HepG2 (cell line): ENCODE data around the gene KCNAB2. TPM values are rescaled to one million over a fixed set of nuclear protein-coding genes. Genes with fewer than 3 reads are reported as not detected.

Experiments used
- ATAC-seq: fragments of 200-7000 bp; cut with Tn5 transposase; 3 replicates; pipeline ENCODE4 v1.9.1; 2020; ENCODE audit warnings: mild to moderate bottlenecking, moderate library complexity
- BruUV-seq: library from RNA; stranded (reverse); fragments of 400-500 nt; replicated peaks from 2 replicates; lab custom pipeline; 2021; lab: Mats Ljungman, UMichigan
- CTCF ChIA-PET: fragments of 300-600 bp; formaldehyde crosslinking; extraction: SDS; loops from one replicate; lab custom pipeline; 2021; ENCODE audit warnings: low total read pairs, inconsistent platforms, low intra/inter-chr PET ratio; lab: Yijun Ruan, JAX
- POLR2A ChIA-PET: fragments of 350-600 bp; sonication (Branson Sonifier 250); formaldehyde crosslinking; loops from one replicate; lab custom pipeline; 2020; ENCODE audit warnings: antibody characterized with exemption, inconsistent platforms; lab: Yijun Ruan, JAX
- DNase-seq: peaks from one replicate; pipeline ENCODE4 v3.0.0-alpha.2; 2015; ENCODE audit warnings: low spot score
- FAIRE-seq: peaks from 3 replicates; lab custom pipeline; 2011; peaks lifted over from hg19 to GRCh38; lab: Jason Lieb, UNC
- H2AFZ ChIP-seq: one replicate; pipeline ENCODE4 v1.6.1; 2011; ENCODE audit warnings: low read length, inconsistent platforms
- H3K27ac ChIP-seq: fragments of 300-600 bp; 3 replicates; pipeline ENCODE4 v1.8.0; 2011; ENCODE audit warnings: mixed run types, mild to moderate bottlenecking, mixed read lengths, low read length, inconsistent platforms; ENCODE audit not compliant: insufficient read depth; ENCODE audit errors: extremely low read length
- H3K27me3 ChIP-seq, 2 experiments: fragments of 200-600 bp in 1 of 2; 2 replicates in 1 of 2; 3 replicates in 1 of 2; pipeline versions ENCODE4 v1.6.0 to v1.8.0; 2011; ENCODE audit warnings: low read length in 2 of 2, mild to moderate bottlenecking in 2 of 2, moderate library complexity in 2 of 2, inconsistent platforms in 1 of 2; ENCODE audit not compliant: insufficient read depth in 2 of 2, control insufficient read depth in 1 of 2
- H3K36me3 ChIP-seq, 2 experiments: fragments of 200-600 bp in 1 of 2; replicated peaks in 1 of 2; 2 replicates in 1 of 2; 3 replicates in 1 of 2; pipeline versions ENCODE4 v1.5.1 to v1.8.0; 2011; ENCODE audit warnings: low read length in 2 of 2, inconsistent platforms in 1 of 2; ENCODE audit not compliant: insufficient read depth in 2 of 2, control insufficient read depth in 1 of 2
- H3K4me1 ChIP-seq: 2 replicates; pipeline ENCODE4 v1.5.1; 2012; ENCODE audit warnings: low read length, inconsistent platforms; ENCODE audit not compliant: insufficient read depth
- H3K4me2 ChIP-seq: 2 replicates; pipeline ENCODE4 v1.6.0; 2011; ENCODE audit warnings: low read depth, low read length, inconsistent platforms
- H3K4me3 ChIP-seq, 3 experiments: fragments of 200-600 bp in 1 of 3; sonication (generic), shearing (Covaris generic) in 1 of 3; replicated peaks in 1 of 3; 2 replicates each; pipeline ENCODE4 v1.5.1; 2011 to 2016; ENCODE audit warnings: low read length in 3 of 3, inconsistent platforms in 2 of 3, low read depth in 2 of 3, mild to moderate bottlenecking in 2 of 3, control low read depth in 1 of 3, mixed read lengths in 1 of 3; ENCODE audit not compliant: insufficient read depth in 1 of 3
- H3K79me2 ChIP-seq: one replicate; pipeline ENCODE4 v1.6.1; 2011; ENCODE audit warnings: low read length, inconsistent platforms; ENCODE audit not compliant: insufficient read depth
- H3K9ac ChIP-seq: 2 replicates; pipeline ENCODE4 v1.6.0; 2011; ENCODE audit warnings: mild to moderate bottlenecking, low read depth, low read length, inconsistent platforms; ENCODE audit not compliant: insufficient read depth
- H3K9me3 ChIP-seq: 2 replicates; pipeline ENCODE4 v1.5.1; 2012; ENCODE audit warnings: mild to moderate bottlenecking, low read length
- H4K20me1 ChIP-seq: 2 replicates; pipeline ENCODE4 v1.6.0; 2011; ENCODE audit warnings: inconsistent platforms, mild to moderate bottlenecking, low read length, moderate library complexity; ENCODE audit not compliant: insufficient read depth
- CCAR2 ChIP-seq: fragments of 200-400 bp; formaldehyde crosslinking; optimal IDR thresholded peaks from 2 replicates; pipeline ENCODE3; 2018; ENCODE audit warnings: low read depth, mild to moderate bottlenecking, low read length, moderate library complexity
- HDAC1 ChIP-seq: sonication (generic); formaldehyde crosslinking; IDR thresholded peaks from 2 replicates; pipeline ENCODE4 v1.5.1; 2020; ENCODE audit warnings: mild to moderate bottlenecking, missing genetic modification reagents
- MAFG ChIP-seq: sonication (generic); formaldehyde crosslinking; IDR thresholded peaks from 2 replicates; pipeline ENCODE4 v1.5.1; 2020; ENCODE audit warnings: mild to moderate bottlenecking, missing genetic modification reagents
- NR2F1 ChIP-seq, 2 experiments: fragments of 450-650 bp in 1 of 2; formaldehyde crosslinking in 1 of 2; IDR thresholded peaks; 2 replicates each; pipeline versions ENCODE4 v1.5.0 to v1.6.1; 2016 to 2020; ENCODE audit warnings: mild to moderate bottlenecking in 1 of 2, missing compliant biosample characterization in 1 of 2, missing genetic modification reagents in 1 of 2, moderate library complexity in 1 of 2
- PAF1 ChIP-seq: IDR thresholded peaks from 2 replicates; pipeline ENCODE4 v1.6.1; 2016; ENCODE audit warnings: missing genetic modification reagents, missing compliant biosample characterization
- ZBTB21 ChIP-seq: sonication (generic); formaldehyde crosslinking; IDR thresholded peaks from 2 replicates; pipeline ENCODE4 v1.4.0; 2020; ENCODE audit warnings: missing genetic modification reagents
- ZNF3 ChIP-seq: IDR thresholded peaks from 2 replicates; pipeline ENCODE4 v1.7.0; 2017; ENCODE audit warnings: inconsistent platforms
- ZNF775 ChIP-seq: sonication (generic); formaldehyde crosslinking; IDR thresholded peaks from 2 replicates; pipeline ENCODE4 v1.4.0; 2020; ENCODE audit warnings: missing genetic modification reagents, mild to moderate bottlenecking, moderate library complexity, borderline replicate concordance
- ZSCAN22 ChIP-seq: sonication (generic); formaldehyde crosslinking; IDR thresholded peaks from 2 replicates; pipeline ENCODE4 v1.4.0; 2020; ENCODE audit warnings: mild to moderate bottlenecking, missing genetic modification reagents
- WGBS: methylation state at CpG from one replicate; pipeline ENCODE4 v1.1.6; 2017; ENCODE audit warnings: low lambda C conversion rate; 5-methylcytosine and 5-hydroxymethylcytosine counted together
- in situ Hi-C: cut with HindIII; loops from 2 replicates; pipeline ENCODE4 v1.10.0; 2017; ENCODE audit warnings: low pct_unique_long_range_greater_than_20kb; ENCODE audit not compliant: extremely low pct_ligation_motif_present
- intact Hi-C: fragments of 100-400 bp; cut with micrococcal nuclease; formaldehyde crosslinking; loops from one replicate; pipeline ENCODE4 v1.10.0; 2022; ENCODE audit not compliant: unreplicated experiment
- polyA plus RNA-seq, 8 experiments: library from polyadenylated mRNA; depleted of rRNA in 3 of 8; stranded (reverse) in 7 of 8; unstranded in 1 of 8; fragments of >200 nt; fragmentation: Illumina TruSeq in 4 of 8; extraction: Trizol in 4 of 8; gene quantifications; 2 replicates each; pipeline versions ENCODE4 v1.2.1 to v1.2.3, GENCODE V29; 2011 to 2016; ENCODE audit warnings: low read depth in 4 of 8, missing spikeins in 1 of 8, mixed read lengths in 1 of 8; ENCODE audit not compliant: insufficient read depth in 1 of 8
- total RNA-seq, 5 experiments: library from RNA; depleted of rRNA; stranded (reverse); fragments of >200 nt; fragmentation: Illumina TruSeq; extraction: Trizol; gene quantifications; 2 replicates each; pipeline ENCODE4 v1.2.3, GENCODE V29; 2016; ENCODE audit warnings: low read depth in 1 of 5
- TF ChIP-seq, protein P1 (sequence below): sonication (generic); formaldehyde crosslinking; IDR thresholded peaks from 2 replicates; pipeline ENCODE4 v1.4.0; 2020; ENCODE audit warnings: mild to moderate bottlenecking, missing genetic modification reagents
- TF ChIP-seq, protein P2 (sequence below): sonication (generic); formaldehyde crosslinking; IDR thresholded peaks from 2 replicates; pipeline ENCODE4 v1.4.0; 2020; ENCODE audit warnings: missing genetic modification reagents

KCNAB2 gene
- total and polyA plus RNA-seq, 2 of the 13 experiments (the other 11 are each of a cell fraction or from before 2014, with no cell fraction given), result 6.2 to 8.8 TPM

DNA sequence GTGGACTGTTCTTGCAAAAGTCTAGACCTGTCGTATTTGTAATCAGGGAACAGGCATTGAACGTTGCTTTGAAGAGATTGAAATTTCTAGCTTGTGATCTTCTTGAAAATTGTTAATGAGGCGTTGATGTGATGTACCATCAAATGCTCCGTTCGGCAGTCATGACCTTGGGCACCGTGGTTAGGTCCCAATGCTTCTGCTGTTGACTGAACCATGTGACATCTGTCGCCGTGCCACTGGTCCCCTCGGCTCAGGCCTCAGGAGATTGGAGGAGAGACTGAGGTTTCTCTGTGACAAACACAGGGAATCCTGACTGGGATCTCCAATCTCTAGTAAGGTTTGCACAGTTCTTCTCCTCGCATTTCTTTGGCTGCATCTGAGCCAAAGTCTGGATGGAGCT lies 18.1 kb upstream of the KCNAB2 start:
- H3K36me3 ChIP-seq, result no peaks in the 10 kb centered on the region
- WGBS, result 49% methylated on average over 4 of the region's 10 CpGs
- ChIA-PET CTCF (no interaction called here), POLR2A (no interaction called here)
- H3K9ac ChIP-seq, result no peak overlapping the region
- no peak overlapping the region for H3K27ac ChIP-seq
- intact Hi-C loops (loop anchor here (2.0 kb wide), 1 partner anchor 25 kb away; no protein-coding TSS in a partner anchor), in situ Hi-C loops (no loop called here)
- no peaks in the 10 kb centered on the region for H3K79me2 ChIP-seq
- no peak for ATAC-seq
- FAIRE-seq, result no peak
- H4K20me1 ChIP-seq, result no peaks in the 10 kb centered on the region
- H3K4me3 ChIP-seq, result 0 out of 6 replicates have a peak overlapping the region, but pooled peaks of 1 of the 3 experiments have one; percentile 73
- BruUV-seq, result no TSS peak
- peak overlapping the region; percentile 85; the same call in 1 of the 2 replicates for H3K4me2 ChIP-seq
- H2AFZ ChIP-seq, result no peak overlapping the region
- no peak for DNase-seq
- peaks cover 0 to 1% of the 10 kb centered on the region in 2 experiments; a peak in 1 of 5 replicates for H3K27me3 ChIP-seq
- H3K4me1 ChIP-seq, result peaks cover 38% of the 10 kb centered on the region
- no peaks in the 10 kb centered on the region for H3K9me3 ChIP-seq
- TF ChIP-seq ZBTB21 (no peak), MAFG (CRISPR knock-in tag) (no peak), HDAC1 (CRISPR knock-in tag) (no peak), ZNF775 (CRISPR knock-in tag) (no peak), ZSCAN22 (no peak), PAF1 (CRISPR knock-in tag) (no peak), NR2F1 (CRISPR knock-in tag; IDR thresholded peaks at IDR 0.05) (no peak), ZNF3 (CRISPR knock-in tag) (no peak), CCAR2 (no peak)
- TF ChIP-seq, protein P1, sequence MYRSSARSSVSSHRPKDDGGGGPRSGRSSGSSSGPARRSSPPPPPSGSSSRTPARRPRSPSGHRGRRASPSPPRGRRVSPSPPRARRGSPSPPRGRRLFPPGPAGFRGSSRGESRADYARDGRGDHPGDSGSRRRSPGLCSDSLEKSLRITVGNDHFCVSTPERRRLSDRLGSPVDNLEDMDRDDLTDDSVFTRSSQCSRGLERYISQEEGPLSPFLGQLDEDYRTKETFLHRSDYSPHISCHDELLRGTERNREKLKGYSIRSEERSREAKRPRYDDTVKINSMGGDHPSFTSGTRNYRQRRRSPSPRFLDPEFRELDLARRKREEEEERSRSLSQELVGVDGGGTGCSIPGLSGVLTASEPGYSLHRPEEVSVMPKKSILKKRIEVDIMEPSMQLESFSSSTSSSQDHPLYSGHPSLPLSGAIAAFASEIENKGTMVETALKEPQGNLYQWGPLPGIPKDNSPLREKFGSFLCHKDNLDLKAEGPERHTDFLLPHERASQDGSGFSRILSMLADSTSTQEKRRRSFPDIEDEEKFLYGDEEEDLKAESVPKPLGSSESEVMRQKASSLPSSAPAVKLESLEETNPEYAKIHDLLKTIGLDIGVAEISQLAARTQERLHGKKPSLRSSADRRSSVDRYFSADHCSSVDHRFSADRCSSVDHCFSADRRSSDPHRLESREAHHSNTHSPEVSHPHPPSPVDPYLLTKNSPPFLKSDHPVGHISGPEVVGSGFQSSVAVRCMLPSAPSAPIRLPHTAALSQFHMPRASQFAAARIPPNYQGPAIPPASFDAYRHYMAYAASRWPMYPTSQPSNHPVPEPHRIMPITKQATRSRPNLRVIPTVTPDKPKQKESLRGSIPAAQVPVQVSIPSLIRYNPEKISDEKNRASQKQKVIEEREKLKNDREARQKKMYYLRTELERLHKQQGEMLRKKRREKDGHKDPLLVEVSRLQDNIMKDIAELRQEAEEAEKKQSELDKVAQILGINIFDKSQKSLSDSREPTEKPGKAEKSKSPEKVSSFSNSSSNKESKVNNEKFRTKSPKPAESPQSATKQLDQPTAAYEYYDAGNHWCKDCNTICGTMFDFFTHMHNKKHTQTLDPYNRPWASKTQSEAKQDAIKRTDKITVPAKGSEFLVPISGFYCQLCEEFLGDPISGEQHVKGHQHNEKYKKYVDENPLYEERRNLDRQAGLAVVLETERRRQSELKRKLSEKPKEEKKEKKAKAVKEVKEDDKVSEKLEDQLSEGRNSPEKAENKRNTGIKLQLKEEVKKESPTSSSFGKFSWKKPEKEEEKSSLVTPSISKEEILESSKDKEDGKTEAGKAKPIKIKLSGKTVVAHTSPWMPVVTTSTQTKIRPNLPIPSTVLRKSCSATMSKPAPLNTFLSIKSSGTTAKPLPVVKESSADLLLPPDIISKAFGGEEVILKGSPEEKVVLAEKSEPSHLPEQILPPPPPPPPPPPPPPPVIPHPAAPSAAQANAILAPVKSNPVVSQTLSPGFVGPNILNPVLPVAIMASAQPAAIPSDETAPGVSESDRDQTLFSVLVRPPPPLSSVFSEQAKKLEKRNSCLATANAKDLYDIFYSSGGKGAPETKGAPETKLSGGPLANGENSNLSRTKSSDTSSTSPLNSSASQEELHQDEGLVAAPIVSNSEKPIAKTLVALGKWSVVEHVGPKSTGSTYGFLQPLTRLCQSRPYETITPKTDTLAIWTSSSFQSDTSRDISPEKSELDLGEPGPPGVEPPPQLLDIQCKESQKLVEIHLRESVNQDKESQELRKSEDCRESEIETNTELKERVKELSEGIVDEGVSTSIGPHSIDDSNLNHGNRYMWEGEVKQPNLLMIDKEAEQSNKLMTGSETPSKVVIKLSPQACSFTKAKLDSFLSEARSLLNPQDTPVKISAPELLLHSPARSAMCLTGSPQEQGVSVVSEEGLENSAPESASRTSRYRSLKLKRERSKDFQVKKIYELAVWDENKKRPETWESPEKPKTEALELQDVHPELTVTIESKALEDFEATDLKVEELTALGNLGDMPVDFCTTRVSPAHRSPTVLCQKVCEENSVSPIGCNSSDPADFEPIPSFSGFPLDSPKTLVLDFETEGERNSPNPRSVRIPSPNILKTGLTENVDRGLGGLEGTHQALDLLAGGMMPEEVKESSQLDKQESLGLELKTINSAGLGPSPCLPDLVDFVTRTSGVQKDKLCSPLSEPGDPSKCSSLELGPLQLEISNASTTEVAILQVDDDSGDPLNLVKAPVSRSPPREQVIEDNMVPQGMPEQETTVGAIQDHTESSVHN (CRISPR knock-in tag), result no peak
- TF ChIP-seq, protein P2, sequence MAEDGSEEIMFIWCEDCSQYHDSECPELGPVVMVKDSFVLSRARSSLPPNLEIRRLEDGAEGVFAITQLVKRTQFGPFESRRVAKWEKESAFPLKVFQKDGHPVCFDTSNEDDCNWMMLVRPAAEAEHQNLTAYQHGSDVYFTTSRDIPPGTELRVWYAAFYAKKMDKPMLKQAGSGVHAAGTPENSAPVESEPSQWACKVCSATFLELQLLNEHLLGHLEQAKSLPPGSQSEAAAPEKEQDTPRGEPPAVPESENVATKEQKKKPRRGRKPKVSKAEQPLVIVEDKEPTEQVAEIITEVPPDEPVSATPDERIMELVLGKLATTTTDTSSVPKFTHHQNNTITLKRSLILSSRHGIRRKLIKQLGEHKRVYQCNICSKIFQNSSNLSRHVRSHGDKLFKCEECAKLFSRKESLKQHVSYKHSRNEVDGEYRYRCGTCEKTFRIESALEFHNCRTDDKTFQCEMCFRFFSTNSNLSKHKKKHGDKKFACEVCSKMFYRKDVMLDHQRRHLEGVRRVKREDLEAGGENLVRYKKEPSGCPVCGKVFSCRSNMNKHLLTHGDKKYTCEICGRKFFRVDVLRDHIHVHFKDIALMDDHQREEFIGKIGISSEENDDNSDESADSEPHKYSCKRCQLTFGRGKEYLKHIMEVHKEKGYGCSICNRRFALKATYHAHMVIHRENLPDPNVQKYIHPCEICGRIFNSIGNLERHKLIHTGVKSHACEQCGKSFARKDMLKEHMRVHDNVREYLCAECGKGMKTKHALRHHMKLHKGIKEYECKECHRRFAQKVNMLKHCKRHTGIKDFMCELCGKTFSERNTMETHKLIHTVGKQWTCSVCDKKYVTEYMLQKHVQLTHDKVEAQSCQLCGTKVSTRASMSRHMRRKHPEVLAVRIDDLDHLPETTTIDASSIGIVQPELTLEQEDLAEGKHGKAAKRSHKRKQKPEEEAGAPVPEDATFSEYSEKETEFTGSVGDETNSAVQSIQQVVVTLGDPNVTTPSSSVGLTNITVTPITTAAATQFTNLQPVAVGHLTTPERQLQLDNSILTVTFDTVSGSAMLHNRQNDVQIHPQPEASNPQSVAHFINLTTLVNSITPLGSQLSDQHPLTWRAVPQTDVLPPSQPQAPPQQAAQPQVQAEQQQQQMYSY (CRISPR knock-in tag), result no peak
